Upper lobe of left lung (tissue), 4 donors: Measurements from ENCODE around the gene CA10.

Experiments used
- CTCF ChIP-seq, 6 experiments: fragments of 450-650 bp in 4 of 6; fragments of 200-600 bp in 2 of 6; sonication (generic) in 2 of 6; IDR thresholded peaks; one replicate each; pipeline ENCODE4 v1.5.1; 2016 to 2019; ENCODE audit warnings: antibody characterized with exemption in 6 of 6
- EP300 ChIP-seq, 4 donors: sonication (generic); formaldehyde crosslinking; IDR thresholded peaks; one replicate each; pipeline ENCODE4 v1.5.1; 2017; ENCODE audit warnings: antibody characterized with exemption in 4 of 4, control low read depth in 2 of 4
- POLR2A ChIP-seq, 4 donors: fragments of 450-650 bp; IDR thresholded peaks; one replicate each; pipeline ENCODE4 v1.5.1; 2016 to 2017; ENCODE audit warnings: antibody characterized with exemption in 4 of 4, mild to moderate bottlenecking in 2 of 4
- POLR2AphosphoS5 ChIP-seq, 2 donors: sonication (generic); formaldehyde crosslinking; IDR thresholded peaks; one replicate each; pipeline ENCODE4 v1.5.1; 2017; ENCODE audit warnings: antibody characterized with exemption in 2 of 2

- TF ChIP-seq CTCF (IDR thresholded peaks at IDR 0.05): no peak
- no peak for TF ChIP-seq EP300 (IDR thresholded peaks at IDR 0.05)
- no peak for TF ChIP-seq POLR2AphosphoS5 (IDR thresholded peaks at IDR 0.05)
- TF ChIP-seq POLR2A (IDR thresholded peaks at IDR 0.05): no peak
Observed at GRCh38 chr17:51794466-51794865, 364.0 kb downstream of the CA10 start.
